WI38 (cell line): ENCODE measurements around the gene NAA35.

ENCODE experiments used
- H3K4me3 ChIP-seq: 2 replicates; pipeline ENCODE4 v1.5.1; 2011; ENCODE audit warnings: low read depth, mild to moderate bottlenecking, control low read depth, low read length
- CTCF ChIP-seq: IDR thresholded peaks from 2 replicates; pipeline ENCODE4 v1.5.1; 2012; ENCODE audit warnings: low read depth, mild to moderate bottlenecking, control low read depth, low read length

Gene NAA35

GRCh38 chr9:85940832-85941621 is at the start of gene NAA35:
NAA35 (plus strand) TSS chr9:85941146; CDS start chr9:85942160, 1,014 bp downstream.
- no peak for TF ChIP-seq CTCF
- H3K4me3 ChIP-seq: peak within 1 kb of the TSS; percentile 95

- H3K4me3 ChIP-seq: no peak overlapping the region
Observed at GRCh38 chr9:85892401-85892800, 48.5 kb upstream of the NAA35 start.

GRCh38 chr9:85895685-85896084 is 45.3 kb upstream of the NAA35 start:
- no peak overlapping the region for H3K4me3 ChIP-seq
- TF ChIP-seq CTCF: no peak

More at GRCh38 chr9:85892401-85892800, 48.5 kb upstream of the NAA35 start:
- TF ChIP-seq CTCF: no peak

GRCh38 chr9:85897848-85898247 is 43.1 kb upstream of the NAA35 start:
- no peak overlapping the region for H3K4me3 ChIP-seq
- no peak for TF ChIP-seq CTCF

GRCh38 chr9:85898332-85898731 is 42.6 kb upstream of the NAA35 start:
- no peak for TF ChIP-seq CTCF
- no peak overlapping the region for H3K4me3 ChIP-seq

- no peak overlapping the region for H3K4me3 ChIP-seq
- no peak for TF ChIP-seq CTCF
Observed at GRCh38 chr9:85899388-85899787, 41.6 kb upstream of the NAA35 start.

GRCh38 chr9:85900504-85901201 is 40.3 kb upstream of the NAA35 start:
- no peak overlapping the region for H3K4me3 ChIP-seq
- peak; percentile 40 for TF ChIP-seq CTCF
